OCI-LY7 (cell line): ENCODE measurements around the gene LZTFL1.

ENCODE experiments used
- CTCF ChIP-seq: fragments of 200-600 bp; sonication (generic); conservative IDR thresholded peaks from 2 replicates; pipeline ENCODE4 v1.5.1; 2014; ENCODE audit warnings: mild to moderate bottlenecking, antibody characterized with exemption, low read length, moderate library complexity, mixed read lengths
- EZH2phosphoT487 ChIP-seq: fragments of 200-600 bp; sonication (generic); IDR thresholded peaks from 2 replicates; pipeline ENCODE4 v1.6.1; 2018; ENCODE audit warnings: low read depth, borderline replicate concordance, mild to moderate bottlenecking, mixed run types, antibody characterized with exemption, low read length, moderate library complexity, mixed read lengths

GRCh38 chr3:45860481-45860880 lies 18.6 kb upstream of the LZTFL1 start:
- TF ChIP-seq CTCF: no peak
- TF ChIP-seq EZH2phosphoT487: no peak
